Mesothelial cell of epicardium (in vitro differentiated cells): Measurements from ENCODE around the gene MAU2. TPM values are rescaled to one million over a fixed set of nuclear protein-coding genes. Genes with fewer than 3 reads are reported as not detected.
A peak's percentile ranks its signal among the peaks of the same experiment; 100 is the strongest.
"Not testable (repeated sequence)": the region's sequence is repeated elsewhere in the genome, so short reads cannot be mapped to it uniquely, and the experiment has no call there.

Experiments used
- DNase-seq, 2 experiments: peaks; one replicate each; pipeline ENCODE4 v3.0.0; 2021; ENCODE audit warnings: low spot score in 2 of 2; ENCODE audit not compliant: unreplicated experiment in 2 of 2
- H3K27ac Mint-ChIP-seq: 2 replicates; pipeline ENCODE4 v1.8.0; 2021; ENCODE audit warnings: mixed read lengths
- H3K27me3 Mint-ChIP-seq: 2 replicates; pipeline ENCODE4 v1.8.0; 2021; ENCODE audit warnings: low read depth, mixed read lengths
- H3K36me3 Mint-ChIP-seq: 2 replicates; pipeline ENCODE4 v1.8.0; 2021; ENCODE audit warnings: mixed read lengths
- H3K4me1 Mint-ChIP-seq: 2 replicates; pipeline ENCODE4 v1.8.0; 2021; ENCODE audit warnings: mixed read lengths
- H3K4me3 Mint-ChIP-seq: 2 replicates; pipeline ENCODE4 v1.8.0; 2021; ENCODE audit warnings: mild to moderate bottlenecking, moderate library complexity, mixed read lengths
- H3K9me3 Mint-ChIP-seq: 2 replicates; pipeline ENCODE4 v1.8.0; 2021; ENCODE audit warnings: mixed read lengths
- total RNA-seq: library from RNA; stranded (reverse); gene quantifications from 3 replicates; pipeline ENCODE4 v1.2.1, GENCODE V29; 2021
- TF ChIP-seq, protein P1 (sequence below): fragments of 200-600 bp; sonication (generic); IDR thresholded peaks from one replicate; pipeline ENCODE4 v1.5.0; 2021; ENCODE audit warnings: antibody characterized with exemption; ENCODE audit not compliant: unreplicated experiment

The MAU2 gene
- total RNA-seq, 1 donor from 2014 or later: 107 TPM

DNA sequence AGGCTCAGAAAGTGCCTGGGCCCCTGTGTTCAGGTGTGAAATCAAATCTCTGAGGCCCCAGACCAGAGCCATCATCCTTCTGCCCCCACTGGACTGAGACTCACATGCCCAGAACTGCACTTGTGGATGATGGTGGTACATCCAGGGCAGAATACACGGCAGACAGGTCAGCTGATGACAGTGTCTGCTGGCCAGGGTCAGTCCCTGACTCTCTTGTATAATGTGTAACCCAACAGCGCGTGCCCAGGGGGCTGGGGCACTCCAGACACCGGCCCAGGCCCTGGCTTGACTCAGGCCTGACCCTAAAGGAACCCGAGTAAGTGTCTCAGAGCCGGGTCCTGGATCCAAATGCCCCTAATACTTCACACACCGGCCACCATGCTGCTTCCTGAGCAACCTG, 47.5 kb downstream of the MAU2 start:
- no peaks in the 10 kb centered on the region for H3K9me3 Mint-ChIP-seq

DNA sequence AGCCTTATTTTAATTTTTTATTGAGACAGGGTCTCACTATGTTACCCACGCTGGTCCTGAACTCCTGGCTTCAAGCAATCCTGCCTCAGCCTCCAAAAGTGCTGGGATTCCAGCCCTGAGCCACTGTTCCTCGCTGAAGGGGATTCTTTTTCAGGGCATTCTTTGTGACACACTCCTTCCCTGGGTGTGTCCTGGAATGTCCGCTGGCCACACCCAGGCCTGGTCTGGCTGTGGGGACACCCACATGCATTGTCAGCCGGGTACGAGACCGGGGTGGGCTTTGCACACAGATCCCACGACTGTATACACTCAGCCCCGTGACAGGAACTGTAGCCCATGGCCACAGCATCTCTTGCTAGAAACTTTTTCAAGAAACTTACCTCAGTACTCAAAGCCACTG, 50.4 kb downstream of the MAU2 start:
- Mint-ChIP-seq H3K36me3 (no peaks in the 10 kb centered on the region), H3K4me1 (peaks cover 4% of the 10 kb centered on the region), H3K27ac (no peak overlapping the region), H3K4me3 (no peak overlapping the region), H3K9me3 (no peaks in the 10 kb centered on the region), H3K27me3 (no peaks in the 10 kb centered on the region)
- TF ChIP-seq, protein P1, sequence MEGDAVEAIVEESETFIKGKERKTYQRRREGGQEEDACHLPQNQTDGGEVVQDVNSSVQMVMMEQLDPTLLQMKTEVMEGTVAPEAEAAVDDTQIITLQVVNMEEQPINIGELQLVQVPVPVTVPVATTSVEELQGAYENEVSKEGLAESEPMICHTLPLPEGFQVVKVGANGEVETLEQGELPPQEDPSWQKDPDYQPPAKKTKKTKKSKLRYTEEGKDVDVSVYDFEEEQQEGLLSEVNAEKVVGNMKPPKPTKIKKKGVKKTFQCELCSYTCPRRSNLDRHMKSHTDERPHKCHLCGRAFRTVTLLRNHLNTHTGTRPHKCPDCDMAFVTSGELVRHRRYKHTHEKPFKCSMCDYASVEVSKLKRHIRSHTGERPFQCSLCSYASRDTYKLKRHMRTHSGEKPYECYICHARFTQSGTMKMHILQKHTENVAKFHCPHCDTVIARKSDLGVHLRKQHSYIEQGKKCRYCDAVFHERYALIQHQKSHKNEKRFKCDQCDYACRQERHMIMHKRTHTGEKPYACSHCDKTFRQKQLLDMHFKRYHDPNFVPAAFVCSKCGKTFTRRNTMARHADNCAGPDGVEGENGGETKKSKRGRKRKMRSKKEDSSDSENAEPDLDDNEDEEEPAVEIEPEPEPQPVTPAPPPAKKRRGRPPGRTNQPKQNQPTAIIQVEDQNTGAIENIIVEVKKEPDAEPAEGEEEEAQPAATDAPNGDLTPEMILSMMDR: no peak
- no peak for DNase-seq

More for the DNA sequence above, 47.5 kb downstream of the MAU2 start:
- DNase-seq: no peak
- no peak overlapping the region for H3K4me3 Mint-ChIP-seq
- peaks cover 11% of the 10 kb centered on the region for H3K4me1 Mint-ChIP-seq
- no peaks in the 10 kb centered on the region for H3K27me3 Mint-ChIP-seq
- no peaks in the 10 kb centered on the region for H3K36me3 Mint-ChIP-seq
- no peak overlapping the region for H3K27ac Mint-ChIP-seq
- TF ChIP-seq, protein P1: no peak

DNA sequence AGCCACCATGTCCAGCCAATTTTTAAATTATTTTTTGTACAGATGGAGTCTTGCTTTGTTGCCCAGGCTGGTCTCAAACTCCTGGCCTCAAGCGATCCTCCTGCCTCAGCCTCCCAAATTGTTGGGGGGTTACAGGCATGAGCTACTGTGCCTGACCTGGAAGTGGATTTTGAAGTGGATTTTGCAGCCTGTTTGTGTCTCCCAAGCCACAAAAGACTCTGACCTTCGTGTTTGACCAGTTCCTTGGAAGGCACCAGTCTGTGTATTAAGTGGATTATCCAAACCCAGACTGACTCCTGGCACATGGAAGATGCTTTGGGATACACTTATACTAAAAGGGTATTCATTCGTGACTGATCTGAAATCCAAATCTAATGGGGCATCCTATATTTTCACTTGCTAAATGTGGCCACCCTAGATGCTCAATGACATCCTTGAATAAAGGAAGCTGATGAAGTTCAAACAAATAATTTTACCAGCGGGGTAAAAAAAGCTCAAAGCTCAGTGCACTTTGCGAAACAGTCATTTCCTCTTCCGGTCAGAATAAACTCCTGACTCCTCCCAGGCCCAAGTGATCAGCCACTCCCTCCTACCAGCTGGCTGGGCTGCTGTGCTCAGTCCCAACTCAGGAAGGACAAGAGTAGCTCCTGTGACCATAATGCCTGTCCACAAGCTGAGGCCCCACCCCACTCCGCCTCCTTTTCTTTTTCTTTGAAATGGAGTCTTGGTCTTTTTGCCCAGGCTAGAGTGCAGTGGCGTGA, 52.2 kb downstream of the MAU2 start:
- no peak overlapping the region for H3K4me3 Mint-ChIP-seq
- no peaks in the 10 kb centered on the region for H3K9me3 Mint-ChIP-seq
- DNase-seq: no peak
- H3K4me1 Mint-ChIP-seq: peaks cover 9% of the 10 kb centered on the region
- no peak overlapping the region for H3K27ac Mint-ChIP-seq
- no peaks in the 10 kb centered on the region for H3K27me3 Mint-ChIP-seq
- no peaks in the 10 kb centered on the region for H3K36me3 Mint-ChIP-seq
- TF ChIP-seq, protein P1: no peak

DNA sequence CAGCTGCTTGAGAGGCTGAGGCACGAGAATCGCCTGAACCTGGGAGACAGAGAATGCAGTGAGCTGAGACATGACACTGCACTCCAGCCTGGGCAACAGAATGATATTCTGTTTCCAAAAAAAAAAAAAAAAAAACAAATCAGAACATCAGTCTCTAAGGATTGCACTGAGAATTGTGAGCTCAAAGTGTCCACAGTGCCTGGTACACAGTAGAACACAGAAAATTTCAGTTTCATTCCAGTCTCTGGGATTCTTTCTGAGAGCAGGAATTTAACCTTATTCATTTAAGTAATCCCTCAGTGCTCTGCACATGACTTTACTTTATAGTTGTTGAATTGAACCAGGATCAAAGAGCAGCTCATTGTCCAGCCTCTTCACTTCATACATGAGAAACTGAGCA, 58.9 kb downstream of the MAU2 start:
- Mint-ChIP-seq H3K36me3 (peaks cover 2% of the 10 kb centered on the region), H3K4me1 (peaks cover 24% of the 10 kb centered on the region), H3K27me3 (no peaks in the 10 kb centered on the region), H3K27ac (peak overlapping the region; percentile 89), H3K4me3 (no peak overlapping the region), H3K9me3 (no peaks in the 10 kb centered on the region)
- DNase-seq: no peak
- TF ChIP-seq, protein P1: no peak

DNA sequence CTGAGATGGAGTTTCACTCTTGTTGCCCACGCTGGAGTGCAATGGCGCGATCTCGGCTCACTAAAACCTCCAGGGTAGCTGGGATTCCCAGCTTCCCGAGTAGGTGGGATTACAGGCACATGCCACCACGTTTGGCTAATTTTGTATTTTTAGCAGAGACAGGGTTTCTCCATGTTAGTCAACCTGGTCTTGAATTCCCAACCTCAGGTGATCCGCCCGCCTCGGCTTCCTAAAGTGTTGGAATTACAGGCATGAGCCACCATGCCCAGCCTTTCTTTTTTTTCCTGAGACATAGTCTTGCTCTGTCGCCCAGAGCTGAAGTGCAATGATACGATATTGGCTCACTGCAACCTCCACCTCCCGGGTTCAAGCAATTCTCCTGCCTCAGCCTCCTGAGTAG, 59.7 kb downstream of the MAU2 start:
- DNase-seq, H3K4me3 Mint-ChIP-seq, H3K9me3 Mint-ChIP-seq, H3K36me3 Mint-ChIP-seq, H3K27me3 Mint-ChIP-seq: not testable (repeated sequence)
- Mint-ChIP-seq H3K27ac (peak overlapping the region; percentile 89), H3K4me1 (peaks cover 24% of the 10 kb centered on the region)

DNA sequence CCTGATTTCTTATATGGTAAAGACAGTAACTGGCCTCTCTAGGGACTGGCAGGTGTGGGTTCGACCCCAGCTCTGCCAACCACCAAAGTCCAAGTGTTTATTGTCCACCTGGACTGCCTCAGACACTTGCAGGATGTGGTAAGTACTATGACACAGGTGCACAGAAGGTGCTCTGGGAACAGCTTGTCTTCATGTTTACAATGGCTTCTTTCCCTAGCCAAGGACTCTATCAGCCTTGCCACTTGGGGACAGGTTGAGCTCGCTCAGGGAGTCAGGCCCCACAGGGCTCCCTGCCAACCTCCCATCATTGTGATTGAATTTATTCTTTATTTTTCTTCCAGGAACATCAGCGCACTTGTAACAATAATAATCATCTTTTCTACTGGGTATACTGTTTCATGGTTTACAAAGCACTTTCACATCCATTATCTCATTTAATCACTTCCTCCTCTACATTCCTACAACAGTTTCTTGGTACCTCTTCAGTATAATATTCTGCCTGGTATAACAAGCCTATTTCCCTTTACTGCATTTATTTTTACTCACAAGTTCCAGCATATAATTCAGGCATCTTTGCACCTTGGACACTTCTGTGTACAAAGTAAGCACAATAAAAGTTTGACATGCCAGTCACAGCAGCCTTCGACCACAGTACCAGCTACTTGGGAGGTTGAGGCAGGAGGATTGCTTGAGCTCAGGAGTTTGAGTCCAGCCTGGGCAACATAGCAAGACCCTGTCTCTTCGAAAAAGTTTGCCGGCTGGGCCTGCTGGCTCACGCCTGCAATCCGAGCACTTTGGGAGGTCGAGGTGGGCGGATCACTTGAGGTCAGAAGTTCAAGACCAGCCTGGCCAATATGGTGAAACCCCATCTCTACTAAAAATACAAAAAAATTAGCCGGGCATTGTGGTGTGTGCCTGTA, 60.6 kb downstream of the MAU2 start:
- Mint-ChIP-seq H3K4me3 (no peak overlapping the region), H3K27me3 (no peaks in the 10 kb centered on the region), H3K9me3 (no peaks in the 10 kb centered on the region), H3K27ac (peak overlapping the region; percentile 68), H3K4me1 (peaks cover 24% of the 10 kb centered on the region), H3K36me3 (peaks cover 2% of the 10 kb centered on the region)
- no peak for DNase-seq
- TF ChIP-seq, protein P1: no peak
